HCT116 (cell line): Measurements from ENCODE around the gene PDCL3. TPM values are rescaled to one million over a fixed set of nuclear protein-coding genes. Genes with fewer than 3 reads are reported as not detected.

Experiments used
- ATAC-seq: fragments of 200-7000 bp; cut with Tn5 transposase; 2 replicates; pipeline ENCODE4 v1.9.1; 2020; ENCODE audit warnings: mild to moderate bottlenecking, moderate library complexity
- BruUV-seq: library from RNA; stranded (reverse); fragments of 400-500 nt; replicated peaks from 2 replicates; lab custom pipeline; 2021; lab: Mats Ljungman, UMichigan
- CTCF ChIA-PET: fragments of 300-600 bp; sonication (Branson Sonifier 250); formaldehyde crosslinking; loops from one replicate; lab custom pipeline; 2021; ENCODE audit warnings: antibody characterized with exemption; lab: Charles Lee
- POLR2A ChIA-PET: fragments of 300-600, 350-600 bp; sonication (Branson Sonifier 250); formaldehyde crosslinking; loops from one replicate; lab custom pipeline; 2021; ENCODE audit warnings: antibody characterized with exemption; lab: Charles Lee
- RAD21 ChIA-PET, 2 experiments: fragments of 300-600 bp; sonication (Branson Sonifier 250); formaldehyde crosslinking; loops; one replicate each; lab custom pipeline; 2023; ENCODE audit warnings: low total read pairs in 2 of 2; ENCODE audit not compliant: uncharacterized antibody in 2 of 2, unreplicated experiment in 2 of 2, low non-redundant PET in 1 of 2; lab: Charles Lee
- DNase-seq: peaks from one replicate; pipeline ENCODE4 v3.0.0-alpha.2; 2010; ENCODE audit warnings: low read depth, low spot score
- H2AFZ ChIP-seq: fragments of 200-600 bp; shearing (Covaris generic), sonication (generic); 2 replicates; pipeline ENCODE4 v1.6.1; 2017; ENCODE audit warnings: low read depth, mixed run types, mixed read lengths, antibody characterized with exemption, low read length; ENCODE audit not compliant: poor library complexity, severe bottlenecking
- H3K27ac ChIP-seq: 2 replicates; pipeline ENCODE4 v1.5.1; 2012; ENCODE audit warnings: low read depth, low read length
- H3K27me3 ChIP-seq: fragments of 200-600 bp; sonication (generic); 2 replicates; pipeline ENCODE4 v1.6.1; 2016; ENCODE audit warnings: mixed run types, low read length, mixed read lengths; ENCODE audit not compliant: insufficient read depth
- H3K36me3 ChIP-seq, 2 experiments: fragments of 200-500 bp in 1 of 2; fragments of 200-600 bp in 1 of 2; sonication (Bioruptor generic) in 1 of 2; sonication (generic) in 1 of 2; 2 replicates each; pipeline versions ENCODE4 v1.5.1 to v1.6.1; 2014 to 2016; ENCODE audit warnings: low read length in 2 of 2, inconsistent platforms in 1 of 2, mixed read lengths in 1 of 2, mixed run types in 1 of 2; ENCODE audit not compliant: insufficient read depth in 2 of 2, control insufficient read depth in 1 of 2
- H3K4me1 ChIP-seq, 2 experiments: fragments of 200-600 bp in 1 of 2; sonication (generic) in 1 of 2; 2 replicates each; pipeline versions ENCODE4 v1.5.1 to v1.6.1; 2012 to 2017; ENCODE audit warnings: low read length in 2 of 2, inconsistent platforms in 1 of 2, mild to moderate bottlenecking in 1 of 2, mixed read lengths in 1 of 2, mixed run types in 1 of 2, moderate library complexity in 1 of 2; ENCODE audit not compliant: insufficient read depth in 2 of 2, control insufficient read depth in 1 of 2
- H3K4me2 ChIP-seq: fragments of 200-600 bp; sonication (generic); 2 replicates; pipeline ENCODE4 v1.6.1; 2017; ENCODE audit warnings: mixed run types, low read length, mixed read lengths
- H3K4me3 ChIP-seq, 2 experiments: fragments of 200-600 bp in 1 of 2; sonication (generic) in 1 of 2; replicated peaks in 1 of 2; 2 replicates each; pipeline ENCODE4 v1.5.1; 2011 to 2016; ENCODE audit warnings: low read length in 2 of 2, control low read depth in 1 of 2, low read depth in 1 of 2, mild to moderate bottlenecking in 1 of 2, mixed read lengths in 1 of 2, mixed run types in 1 of 2
- H3K79me2 ChIP-seq: fragments of 200-600 bp; sonication (generic); 2 replicates; pipeline ENCODE4 v1.6.1; 2017; ENCODE audit warnings: mild to moderate bottlenecking, mixed run types, low read length, moderate library complexity, mixed read lengths; ENCODE audit not compliant: insufficient read depth
- H3K9ac ChIP-seq: fragments of 200-600 bp; sonication (generic); 2 replicates; pipeline ENCODE4 v1.6.1; 2016; ENCODE audit warnings: low read length, mixed read lengths
- H3K9me2 ChIP-seq: fragments of 200-600 bp; sonication (generic), shearing (Covaris generic); 2 replicates; pipeline ENCODE4 v1.6.1; 2017; ENCODE audit warnings: mixed run types, mild to moderate bottlenecking, moderate library complexity; ENCODE audit not compliant: insufficient read depth
- H3K9me3 ChIP-seq, 2 experiments: fragments of 200-500 bp in 1 of 2; fragments of 200-600 bp in 1 of 2; sonication (Bioruptor generic) in 1 of 2; sonication (generic) in 1 of 2; 2 replicates each; pipeline ENCODE4 v1.6.1; 2014 to 2017; ENCODE audit warnings: low read length in 2 of 2, mixed read lengths in 2 of 2, inconsistent platforms in 1 of 2, low read depth in 1 of 2, mild to moderate bottlenecking in 1 of 2, mixed run types in 1 of 2, moderate library complexity in 1 of 2; ENCODE audit not compliant: control insufficient read depth in 1 of 2, insufficient read depth in 1 of 2
- H4K20me1 ChIP-seq: fragments of 200-600 bp; sonication (generic), shearing (Covaris generic); 2 replicates; pipeline ENCODE4 v1.6.1; 2017; ENCODE audit warnings: mixed run types, mild to moderate bottlenecking, moderate library complexity; ENCODE audit not compliant: insufficient read depth
- CBX3 ChIP-seq: IDR thresholded peaks from 2 replicates; pipeline ENCODE4 v1.6.1; 2012; ENCODE audit warnings: low read depth
- CEBPB ChIP-seq: IDR thresholded peaks from 2 replicates; pipeline ENCODE4 v1.6.1; 2012; ENCODE audit warnings: low read depth
- ELF1 ChIP-seq: IDR thresholded peaks from 2 replicates; pipeline ENCODE4 v1.6.1; 2012; ENCODE audit warnings: low read depth, borderline replicate concordance
- EZH2 ChIP-seq: fragments of 200-600 bp; sonication (generic); IDR thresholded peaks from 2 replicates; pipeline ENCODE4 v1.6.1; 2017; ENCODE audit warnings: antibody characterized with exemption, mixed run types
- EZH2phosphoT487 ChIP-seq: fragments of 200-600 bp; IDR thresholded peaks from 2 replicates; pipeline ENCODE4 v1.6.1; 2018; ENCODE audit warnings: antibody characterized with exemption, borderline replicate concordance
- FOSL1 ChIP-seq: IDR thresholded peaks from 2 replicates; pipeline ENCODE4 v1.6.1; 2012; ENCODE audit warnings: low read depth
- POLR2AphosphoS5 ChIP-seq: IDR thresholded peaks from 2 replicates; pipeline ENCODE4 v1.6.1; 2011; ENCODE audit warnings: mild to moderate bottlenecking, low read depth, low read length, moderate library complexity
- SIN3A ChIP-seq: IDR thresholded peaks from 2 replicates; pipeline ENCODE4 v1.6.1; 2012; ENCODE audit warnings: low read depth
- SRF ChIP-seq: IDR thresholded peaks from 2 replicates; pipeline ENCODE4 v1.6.1; 2012; ENCODE audit warnings: low read depth
- YY1 ChIP-seq: IDR thresholded peaks from 2 replicates; pipeline ENCODE4 v1.6.1; 2011; ENCODE audit warnings: low read length, low read depth, moderate library complexity, mild to moderate bottlenecking; ENCODE audit not compliant: insufficient replicate concordance; ENCODE audit errors: extremely low read depth
- ZFX ChIP-seq: fragments of 450-650 bp; IDR thresholded peaks from 2 replicates; pipeline ENCODE4 v1.6.1; 2017
- ZNF274 ChIP-seq: fragments of 200-500 bp; sonication (Bioruptor generic); IDR thresholded peaks from 2 replicates; pipeline ENCODE4 v1.6.1; 2014; ENCODE audit warnings: mild to moderate bottlenecking, low read depth, low read length, inconsistent platforms
- intact Hi-C: fragments of 100-400 bp; cut with micrococcal nuclease; formaldehyde crosslinking; loops from 2 replicates; pipeline ENCODE4 v1.10.0; 2022
- total RNA-seq: library from RNA; stranded (reverse); gene quantifications from one replicate; pipeline ENCODE4 v1.2.1, GENCODE V29; 2021; ENCODE audit not compliant: unreplicated experiment
- TF ChIP-seq, protein P1 (sequence below): IDR thresholded peaks from 2 replicates; pipeline ENCODE4 v1.6.1; 2011; ENCODE audit warnings: mild to moderate bottlenecking, low read length, moderate library complexity; ENCODE audit not compliant: insufficient replicate concordance; ENCODE audit errors: extremely low read depth
- TF ChIP-seq, protein P2 (sequence below), 3 experiments: fragments of 200-600 bp in 1 of 3; sonication (generic) in 1 of 3; IDR thresholded peaks in 2 of 3; conservative IDR thresholded peaks in 1 of 3; 2 replicates each; pipeline ENCODE4 v1.5.1; 2012 to 2017; ENCODE audit warnings: low read depth in 2 of 3, low read length in 2 of 3, antibody characterized with exemption in 1 of 3, borderline replicate concordance in 1 of 3, control low read depth in 1 of 3, mild to moderate bottlenecking in 1 of 3, mixed read lengths in 1 of 3, mixed run types in 1 of 3, moderate library complexity in 1 of 3; ENCODE audit not compliant: insufficient read depth in 1 of 3
- TF ChIP-seq, protein P3 (sequence below): IDR thresholded peaks from 2 replicates; pipeline ENCODE4 v1.6.1; 2012; ENCODE audit warnings: low read depth
- TF ChIP-seq, protein P4 (sequence below): IDR thresholded peaks from 2 replicates; pipeline ENCODE4 v1.6.1; 2012
- TF ChIP-seq, protein P5 (sequence below): IDR thresholded peaks from 2 replicates; pipeline ENCODE4 v1.6.1; 2012

The PDCL3 gene
- total RNA-seq, 1 experiment from 2014 or later, result 26.3 TPM

DNA sequence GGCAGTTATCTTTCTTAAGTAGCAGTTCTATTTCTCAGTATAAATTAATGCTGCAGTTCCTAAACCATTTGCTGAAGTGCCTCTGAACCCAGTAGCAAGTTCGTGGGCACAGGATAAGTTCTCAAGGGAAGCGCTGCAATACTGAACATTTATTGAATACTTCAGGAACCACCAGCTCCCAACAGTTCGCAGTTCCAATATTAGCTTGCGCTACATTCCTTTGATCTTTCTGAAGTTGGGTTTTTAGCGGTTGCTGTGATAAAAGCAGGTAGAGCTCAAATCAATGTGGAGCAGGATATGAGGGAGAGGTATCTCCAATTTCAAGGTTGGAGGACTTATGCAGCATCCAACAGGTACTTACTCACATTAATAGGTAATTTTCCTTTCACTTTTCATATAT is 33.7 kb downstream of the PDCL3 start:
- Histone ChIP-seq H3K9ac (no peak overlapping the region), H3K27ac (no peak overlapping the region), H3K4me1 (peaks cover 0 to 5% of the 10 kb centered on the region in 2 experiments; a peak in 2 of 4 replicates), H3K79me2 (no peaks in the 10 kb centered on the region), H3K9me2 (no peaks in the 10 kb centered on the region), H2AFZ (no peak overlapping the region), H3K4me3 (no peak overlapping the region), H4K20me1 (no peaks in the 10 kb centered on the region), H3K9me3 (no peaks in the 10 kb centered on the region), H3K4me2 (no peak overlapping the region), H3K27me3 (no peaks in the 10 kb centered on the region), H3K36me3 (no peaks in the 10 kb centered on the region)
- RAD21 ChIA-PET, result no interaction called here
- intact Hi-C loops, result no loop called here
- POLR2A ChIA-PET, result no interaction called here
- ATAC-seq, result no peak
- no peak for DNase-seq
- TF ChIP-seq, protein P1, sequence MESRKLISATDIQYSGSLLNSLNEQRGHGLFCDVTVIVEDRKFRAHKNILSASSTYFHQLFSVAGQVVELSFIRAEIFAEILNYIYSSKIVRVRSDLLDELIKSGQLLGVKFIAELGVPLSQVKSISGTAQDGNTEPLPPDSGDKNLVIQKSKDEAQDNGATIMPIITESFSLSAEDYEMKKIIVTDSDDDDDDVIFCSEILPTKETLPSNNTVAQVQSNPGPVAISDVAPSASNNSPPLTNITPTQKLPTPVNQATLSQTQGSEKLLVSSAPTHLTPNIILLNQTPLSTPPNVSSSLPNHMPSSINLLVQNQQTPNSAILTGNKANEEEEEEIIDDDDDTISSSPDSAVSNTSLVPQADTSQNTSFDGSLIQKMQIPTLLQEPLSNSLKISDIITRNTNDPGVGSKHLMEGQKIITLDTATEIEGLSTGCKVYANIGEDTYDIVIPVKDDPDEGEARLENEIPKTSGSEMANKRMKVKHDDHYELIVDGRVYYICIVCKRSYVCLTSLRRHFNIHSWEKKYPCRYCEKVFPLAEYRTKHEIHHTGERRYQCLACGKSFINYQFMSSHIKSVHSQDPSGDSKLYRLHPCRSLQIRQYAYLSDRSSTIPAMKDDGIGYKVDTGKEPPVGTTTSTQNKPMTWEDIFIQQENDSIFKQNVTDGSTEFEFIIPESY, result no peak
- TF ChIP-seq FOSL1 (no peak), SIN3A (no peak), ELF1 (no peak), EZH2phosphoT487 (no peak), YY1 (no peak), POLR2AphosphoS5 (no peak), SRF (no peak), ZFX (no peak), ZNF274 (no peak), EZH2 (no peak), CEBPB (no peak), CBX3 (no peak)
- TF ChIP-seq, protein P2, sequence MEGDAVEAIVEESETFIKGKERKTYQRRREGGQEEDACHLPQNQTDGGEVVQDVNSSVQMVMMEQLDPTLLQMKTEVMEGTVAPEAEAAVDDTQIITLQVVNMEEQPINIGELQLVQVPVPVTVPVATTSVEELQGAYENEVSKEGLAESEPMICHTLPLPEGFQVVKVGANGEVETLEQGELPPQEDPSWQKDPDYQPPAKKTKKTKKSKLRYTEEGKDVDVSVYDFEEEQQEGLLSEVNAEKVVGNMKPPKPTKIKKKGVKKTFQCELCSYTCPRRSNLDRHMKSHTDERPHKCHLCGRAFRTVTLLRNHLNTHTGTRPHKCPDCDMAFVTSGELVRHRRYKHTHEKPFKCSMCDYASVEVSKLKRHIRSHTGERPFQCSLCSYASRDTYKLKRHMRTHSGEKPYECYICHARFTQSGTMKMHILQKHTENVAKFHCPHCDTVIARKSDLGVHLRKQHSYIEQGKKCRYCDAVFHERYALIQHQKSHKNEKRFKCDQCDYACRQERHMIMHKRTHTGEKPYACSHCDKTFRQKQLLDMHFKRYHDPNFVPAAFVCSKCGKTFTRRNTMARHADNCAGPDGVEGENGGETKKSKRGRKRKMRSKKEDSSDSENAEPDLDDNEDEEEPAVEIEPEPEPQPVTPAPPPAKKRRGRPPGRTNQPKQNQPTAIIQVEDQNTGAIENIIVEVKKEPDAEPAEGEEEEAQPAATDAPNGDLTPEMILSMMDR (IDR thresholded peaks at IDR 0.05 in 2 of 3, conservative IDR thresholded peaks at IDR 0.05 in 1 of 3; ENCODE audit: borderline replicate concordance in 1 of 3, insufficient read depth in 1 of 3, low read depth in 2 of 3, low read length in 2 of 3), result no peak
- TF ChIP-seq, protein P3, sequence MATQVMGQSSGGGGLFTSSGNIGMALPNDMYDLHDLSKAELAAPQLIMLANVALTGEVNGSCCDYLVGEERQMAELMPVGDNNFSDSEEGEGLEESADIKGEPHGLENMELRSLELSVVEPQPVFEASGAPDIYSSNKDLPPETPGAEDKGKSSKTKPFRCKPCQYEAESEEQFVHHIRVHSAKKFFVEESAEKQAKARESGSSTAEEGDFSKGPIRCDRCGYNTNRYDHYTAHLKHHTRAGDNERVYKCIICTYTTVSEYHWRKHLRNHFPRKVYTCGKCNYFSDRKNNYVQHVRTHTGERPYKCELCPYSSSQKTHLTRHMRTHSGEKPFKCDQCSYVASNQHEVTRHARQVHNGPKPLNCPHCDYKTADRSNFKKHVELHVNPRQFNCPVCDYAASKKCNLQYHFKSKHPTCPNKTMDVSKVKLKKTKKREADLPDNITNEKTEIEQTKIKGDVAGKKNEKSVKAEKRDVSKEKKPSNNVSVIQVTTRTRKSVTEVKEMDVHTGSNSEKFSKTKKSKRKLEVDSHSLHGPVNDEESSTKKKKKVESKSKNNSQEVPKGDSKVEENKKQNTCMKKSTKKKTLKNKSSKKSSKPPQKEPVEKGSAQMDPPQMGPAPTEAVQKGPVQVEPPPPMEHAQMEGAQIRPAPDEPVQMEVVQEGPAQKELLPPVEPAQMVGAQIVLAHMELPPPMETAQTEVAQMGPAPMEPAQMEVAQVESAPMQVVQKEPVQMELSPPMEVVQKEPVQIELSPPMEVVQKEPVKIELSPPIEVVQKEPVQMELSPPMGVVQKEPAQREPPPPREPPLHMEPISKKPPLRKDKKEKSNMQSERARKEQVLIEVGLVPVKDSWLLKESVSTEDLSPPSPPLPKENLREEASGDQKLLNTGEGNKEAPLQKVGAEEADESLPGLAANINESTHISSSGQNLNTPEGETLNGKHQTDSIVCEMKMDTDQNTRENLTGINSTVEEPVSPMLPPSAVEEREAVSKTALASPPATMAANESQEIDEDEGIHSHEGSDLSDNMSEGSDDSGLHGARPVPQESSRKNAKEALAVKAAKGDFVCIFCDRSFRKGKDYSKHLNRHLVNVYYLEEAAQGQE, result no peak
- TF ChIP-seq, protein P4, sequence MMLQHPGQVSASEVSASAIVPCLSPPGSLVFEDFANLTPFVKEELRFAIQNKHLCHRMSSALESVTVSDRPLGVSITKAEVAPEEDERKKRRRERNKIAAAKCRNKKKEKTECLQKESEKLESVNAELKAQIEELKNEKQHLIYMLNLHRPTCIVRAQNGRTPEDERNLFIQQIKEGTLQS, result no peak
- TF ChIP-seq, protein P5, sequence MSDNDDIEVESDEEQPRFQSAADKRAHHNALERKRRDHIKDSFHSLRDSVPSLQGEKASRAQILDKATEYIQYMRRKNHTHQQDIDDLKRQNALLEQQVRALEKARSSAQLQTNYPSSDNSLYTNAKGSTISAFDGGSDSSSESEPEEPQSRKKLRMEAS, result no peak
- no TSS peak for BruUV-seq
- CTCF ChIA-PET, result interaction anchor here (0.9 kb wide), 1 partner anchor 10 kb away, joined by 3 read pairs; no protein-coding TSS in a partner anchor
